ENCODE results near the gene TMEM117. TPM values are rescaled to one million over a fixed set of nuclear protein-coding genes. Genes with fewer than 3 reads are reported as not detected.

Gene TMEM117
- total and polyA plus RNA-seq, 4 experiments from 2014 or later: 3.0 to 4.7 (median 3.8) TPM

- intact Hi-C loops (cut with micrococcal nuclease): no loop called here
- H3K27me3 ChIP-seq (ENCODE audit: insufficient read depth, low read length): no peaks in the 10 kb centered on the region
- Mint-ChIP-seq H3K36me3 (peaks cover 6 to 17% of the 10 kb centered on the region in 2 donors), H3K4me3 (peak overlapping the region in 1 of 8 donors; percentile 33), H3K27ac (peak overlapping the region in 1 of 7 donors; percentile 1), H3K9me3 (peaks cover 0 to 4% (median 3%) of the 10 kb centered on the region in 8 donors), H3K27me3 (no peaks in the 10 kb centered on the region), H3K4me1 (peaks cover 0 to 11% (median 1%) of the 10 kb centered on the region in 4 donors)
- no peak overlapping the region for H3K4me3 ChIP-seq (ENCODE audit: low read length in 2 of 2)
- ChIA-PET CTCF (ENCODE audit: partially characterized antibody) (no interaction called here), POLR2A (ENCODE audit: partially characterized antibody) (no interaction called here)
- H3K36me3 ChIP-seq (ENCODE audit: insufficient read depth, low read length): no peaks in the 10 kb centered on the region
- no peak overlapping the region for H3K27ac ChIP-seq (ENCODE audit: low read depth, low read length)
- no peaks in the 10 kb centered on the region for H3K9me3 ChIP-seq (ENCODE audit: control insufficient read depth in 1 of 2, low read length in 2 of 2)
- DNase-seq: no peak
- H3K4me1 ChIP-seq (ENCODE audit: insufficient read depth, low read length): no peaks in the 10 kb centered on the region
These were observed 16.9 kb downstream of the TMEM117 start for GRCh38 chr12:43852744-43853143.

GRCh38 chr12:43856972-43857371 lies 21.1 kb downstream of the TMEM117 start:
- CTCF ChIA-PET (ENCODE audit: partially characterized antibody): interaction anchor here (0.6 kb wide), 1 partner anchor 67 kb away, joined by 4 read pairs; no protein-coding TSS in a partner anchor

GRCh38 chr12:43858096-43858495 lies 22.2 kb downstream of the TMEM117 start:
- Histone ChIP-seq H3K4me1 (ENCODE audit: insufficient read depth, low read length) (no peaks in the 10 kb centered on the region), H3K4me3 (ENCODE audit: low read length in 2 of 2) (no peak overlapping the region), H3K36me3 (ENCODE audit: insufficient read depth, low read length) (no peaks in the 10 kb centered on the region), H3K9me3 (ENCODE audit: control insufficient read depth in 1 of 2, low read length in 2 of 2) (no peaks in the 10 kb centered on the region), H3K27ac (ENCODE audit: low read depth, low read length) (no peak overlapping the region), H3K27me3 (ENCODE audit: insufficient read depth, low read length) (no peaks in the 10 kb centered on the region)
- CTCF ChIA-PET (ENCODE audit: partially characterized antibody): no interaction called here
- no peak overlapping the region for H3K27ac Mint-ChIP-seq
- no peak for DNase-seq
- H3K4me3 Mint-ChIP-seq: no peak overlapping the region
- H3K4me1 Mint-ChIP-seq: peaks cover 0 to 3% (median 0%) of the 10 kb centered on the region in 4 donors
- POLR2A ChIA-PET (ENCODE audit: partially characterized antibody): no interaction called here
- intact Hi-C loops (cut with micrococcal nuclease): no loop called here
- H3K36me3 Mint-ChIP-seq: no peaks in the 10 kb centered on the region
- no peaks in the 10 kb centered on the region for H3K27me3 Mint-ChIP-seq
- no peaks in the 10 kb centered on the region for H3K9me3 Mint-ChIP-seq

More at GRCh38 chr12:43856972-43857371, 21.1 kb downstream of the TMEM117 start:
- Histone ChIP-seq H3K4me1 (ENCODE audit: insufficient read depth, low read length) (no peaks in the 10 kb centered on the region), H3K9me3 (ENCODE audit: control insufficient read depth in 1 of 2, low read length in 2 of 2) (no peaks in the 10 kb centered on the region), H3K4me3 (ENCODE audit: low read length in 2 of 2) (no peak overlapping the region), H3K27me3 (ENCODE audit: insufficient read depth, low read length) (no peaks in the 10 kb centered on the region), H3K36me3 (ENCODE audit: insufficient read depth, low read length) (no peaks in the 10 kb centered on the region), H3K27ac (ENCODE audit: low read depth, low read length) (no peak overlapping the region)
- Mint-ChIP-seq H3K4me3 (no peak overlapping the region), H3K27ac (no peak overlapping the region), H3K27me3 (no peaks in the 10 kb centered on the region), H3K9me3 (no peaks in the 10 kb centered on the region), H3K4me1 (peaks cover 0 to 3% (median 0%) of the 10 kb centered on the region in 4 donors), H3K36me3 (no peaks in the 10 kb centered on the region)
- no peak for DNase-seq
- POLR2A ChIA-PET (ENCODE audit: partially characterized antibody): no interaction called here
- intact Hi-C loops (cut with micrococcal nuclease): no loop called here

- Histone ChIP-seq H3K27me3 (ENCODE audit: insufficient read depth, low read length) (no peaks in the 10 kb centered on the region), H3K4me1 (ENCODE audit: insufficient read depth, low read length) (no peaks in the 10 kb centered on the region), H3K9me3 (ENCODE audit: control insufficient read depth in 1 of 2, low read length in 2 of 2) (no peaks in the 10 kb centered on the region), H3K4me3 (ENCODE audit: low read length in 2 of 2) (no peak overlapping the region), H3K27ac (ENCODE audit: low read depth, low read length) (no peak overlapping the region), H3K36me3 (ENCODE audit: insufficient read depth, low read length) (no peaks in the 10 kb centered on the region)
- no peaks in the 10 kb centered on the region for H3K36me3 Mint-ChIP-seq
- CTCF ChIA-PET (ENCODE audit: partially characterized antibody): no interaction called here
- DNase-seq: no peak
- no peak overlapping the region for H3K4me3 Mint-ChIP-seq
- intact Hi-C loops (cut with micrococcal nuclease): no loop called here
- peaks cover 0 to 3% (median 0%) of the 10 kb centered on the region in 4 donors for H3K4me1 Mint-ChIP-seq
- H3K27ac Mint-ChIP-seq: no peak overlapping the region
- POLR2A ChIA-PET (ENCODE audit: partially characterized antibody): no interaction called here
- no peaks in the 10 kb centered on the region for H3K9me3 Mint-ChIP-seq
- H3K27me3 Mint-ChIP-seq: no peaks in the 10 kb centered on the region
These were observed 23.1 kb downstream of the TMEM117 start for GRCh38 chr12:43858991-43859390.

- Histone ChIP-seq H3K27me3 (ENCODE audit: insufficient read depth, low read length) (no peaks in the 10 kb centered on the region), H3K4me3 (ENCODE audit: low read length in 2 of 2) (no peak overlapping the region), H3K27ac (ENCODE audit: low read depth, low read length) (no peak overlapping the region), H3K36me3 (ENCODE audit: insufficient read depth, low read length) (no peaks in the 10 kb centered on the region), H3K4me1 (ENCODE audit: insufficient read depth, low read length) (no peaks in the 10 kb centered on the region), H3K9me3 (ENCODE audit: control insufficient read depth in 1 of 2, low read length in 2 of 2) (no peaks in the 10 kb centered on the region)
- Mint-ChIP-seq H3K9me3 (no peaks in the 10 kb centered on the region), H3K4me1 (no peaks in the 10 kb centered on the region), H3K4me3 (no peak overlapping the region), H3K27ac (no peak overlapping the region), H3K36me3 (no peaks in the 10 kb centered on the region), H3K27me3 (no peaks in the 10 kb centered on the region)
- intact Hi-C loops (cut with micrococcal nuclease): no loop called here
- ChIA-PET POLR2A (ENCODE audit: partially characterized antibody) (no interaction called here), CTCF (ENCODE audit: partially characterized antibody) (interaction anchor here (1.0 to 1.8 kb wide), 2 partner anchors 21 to 168 kb away, joined by 3 to 9 read pairs; no protein-coding TSS in a partner anchor)
- DNase-seq: no peak
These were observed 25.3 kb downstream of the TMEM117 start for GRCh38 chr12:43861015-43861839.

GRCh38 chr12:43861840-43862150 lies 25.9 kb downstream of the TMEM117 start:
- Histone ChIP-seq H3K27me3 (ENCODE audit: insufficient read depth, low read length) (no peaks in the 10 kb centered on the region), H3K36me3 (ENCODE audit: insufficient read depth, low read length) (no peaks in the 10 kb centered on the region), H3K4me1 (ENCODE audit: insufficient read depth, low read length) (no peaks in the 10 kb centered on the region), H3K9me3 (ENCODE audit: control insufficient read depth in 1 of 2, low read length in 2 of 2) (no peaks in the 10 kb centered on the region), H3K27ac (ENCODE audit: low read depth, low read length) (no peak overlapping the region), H3K4me3 (ENCODE audit: low read length in 2 of 2) (no peak overlapping the region)
- H3K36me3 Mint-ChIP-seq: no peaks in the 10 kb centered on the region
- H3K27me3 Mint-ChIP-seq: no peaks in the 10 kb centered on the region
- H3K4me1 Mint-ChIP-seq: no peaks in the 10 kb centered on the region
- H3K4me3 Mint-ChIP-seq: no peak overlapping the region
- CTCF ChIA-PET (ENCODE audit: partially characterized antibody): interaction anchor here (1.8 kb wide), 1 partner anchor 21 kb away, joined by 9 read pairs; no protein-coding TSS in a partner anchor
- intact Hi-C loops (cut with micrococcal nuclease): no loop called here
- no peak for DNase-seq
- H3K9me3 Mint-ChIP-seq: no peaks in the 10 kb centered on the region
- POLR2A ChIA-PET (ENCODE audit: partially characterized antibody): no interaction called here
- no peak overlapping the region for H3K27ac Mint-ChIP-seq

GRCh38 chr12:43863770-43864366 lies 28.0 kb downstream of the TMEM117 start:
- ChIA-PET POLR2A (ENCODE audit: partially characterized antibody) (no interaction called here), CTCF (ENCODE audit: partially characterized antibody) (no interaction called here)
- Mint-ChIP-seq H3K9me3 (no peaks in the 10 kb centered on the region), H3K36me3 (no peaks in the 10 kb centered on the region), H3K4me3 (no peak overlapping the region), H3K27me3 (no peaks in the 10 kb centered on the region), H3K4me1 (no peaks in the 10 kb centered on the region), H3K27ac (no peak overlapping the region)
- H3K9me3 ChIP-seq (ENCODE audit: control insufficient read depth in 1 of 2, low read length in 2 of 2): no peaks in the 10 kb centered on the region
- H3K4me3 ChIP-seq (ENCODE audit: low read length in 2 of 2): no peak overlapping the region
- no peaks in the 10 kb centered on the region for H3K36me3 ChIP-seq (ENCODE audit: insufficient read depth, low read length)
- H3K4me1 ChIP-seq (ENCODE audit: insufficient read depth, low read length): no peaks in the 10 kb centered on the region
- DNase-seq: no peak
- no peaks in the 10 kb centered on the region for H3K27me3 ChIP-seq (ENCODE audit: insufficient read depth, low read length)
- intact Hi-C loops (cut with micrococcal nuclease): no loop called here
- H3K27ac ChIP-seq (ENCODE audit: low read depth, low read length): no peak overlapping the region
